Suprapubic skin (tissue), 4 donors: ENCODE measurements around the gene GCNT1. TPM values are rescaled to one million over a fixed set of nuclear protein-coding genes. Genes with fewer than 3 reads are reported as not detected.
A peak's percentile ranks its signal among the peaks of the same experiment; 100 is the strongest.

Experiments used
- DNase-seq, 2 donors: peaks; one replicate each; pipeline ENCODE4 v3.0.0-alpha.2; 2019; ENCODE audit warnings: low spot score in 2 of 2
- H3K27ac ChIP-seq: fragments of 200-600 bp; sonication (generic); one replicate; pipeline ENCODE4 v1.5.1; 2019
- H3K27me3 ChIP-seq: fragments of 200-600 bp; sonication (generic); one replicate; pipeline ENCODE4 v1.5.1; 2019
- H3K36me3 ChIP-seq: fragments of 200-600 bp; sonication (generic); one replicate; pipeline ENCODE4 v1.5.1; 2019
- H3K4me1 ChIP-seq: fragments of 200-600 bp; sonication (generic); one replicate; pipeline ENCODE4 v1.5.1; 2019
- H3K4me3 ChIP-seq: fragments of 200-600 bp; sonication (generic); one replicate; pipeline ENCODE4 v1.5.1; 2019; ENCODE audit warnings: mild to moderate bottlenecking
- H3K9me3 ChIP-seq: fragments of 200-600 bp; sonication (generic); one replicate; pipeline ENCODE4 v1.5.1; 2019
- CTCF ChIP-seq, 2 donors: fragments of 200-600 bp in 1 of 2; fragments of 450-650 bp in 1 of 2; sonication (generic) in 1 of 2; IDR thresholded peaks; one replicate each; pipeline ENCODE4 v1.5.1; 2016 to 2019; ENCODE audit warnings: antibody characterized with exemption in 2 of 2, mild to moderate bottlenecking in 1 of 2, moderate library complexity in 1 of 2
- EP300 ChIP-seq: sonication (generic); formaldehyde crosslinking; IDR thresholded peaks from one replicate; pipeline ENCODE4 v1.6.1; 2017; ENCODE audit warnings: antibody characterized with exemption
- POLR2A ChIP-seq, 2 donors: fragments of 450-650 bp; IDR thresholded peaks; one replicate each; pipeline ENCODE4 v1.6.1; 2017; ENCODE audit warnings: antibody characterized with exemption in 2 of 2, mild to moderate bottlenecking in 2 of 2, moderate library complexity in 2 of 2
- POLR2AphosphoS5 ChIP-seq, 3 donors: sonication (generic); formaldehyde crosslinking; IDR thresholded peaks; one replicate each; pipeline ENCODE4 v1.6.1; 2017; ENCODE audit warnings: antibody characterized with exemption in 3 of 3
- WGBS: methylation state at CpG from one replicate; pipeline ENCODE4 v1.1.5; 2018; 5-methylcytosine and 5-hydroxymethylcytosine counted together
- total RNA-seq, 4 donors: library from RNA; depleted of rRNA; stranded (reverse); fragments of >200 nt; gene quantifications; one replicate each; pipeline ENCODE4 v1.1.0, GENCODE V29; 2016

Gene GCNT1
- 1 to 10 TPM; 1.0 to 7.9 (median 5.4) TPM for total RNA-seq

GRCh38 chr9:76458903-76459693 lies at the start of gene GCNT1:
GCNT1 (plus strand) TSS chr9:76459182; CDS start chr9:76502382, 43,200 bp downstream.
- WGBS: 1% methylated on average over 45 of the region's 65 CpGs
- peak within 1 kb of the TSS; percentile 68 for H3K4me3 ChIP-seq
- DNase-seq: peak; percentile 83 to 85

GRCh38 chr9:76412638-76413037 lies 46.3 kb upstream of the GCNT1 start:
- Histone ChIP-seq H3K4me3 (no peak overlapping the region), H3K36me3 (no peaks in the 10 kb centered on the region), H3K27ac (no peak overlapping the region), H3K4me1 (no peaks in the 10 kb centered on the region), H3K9me3 (no peaks in the 10 kb centered on the region), H3K27me3 (no peaks in the 10 kb centered on the region)
- DNase-seq: no peak
- no peak for TF ChIP-seq POLR2A (IDR thresholded peaks at IDR 0.05)
- no peak for TF ChIP-seq CTCF (IDR thresholded peaks at IDR 0.05)
- TF ChIP-seq POLR2AphosphoS5 (IDR thresholded peaks at IDR 0.05): no peak
- no peak for TF ChIP-seq EP300
- WGBS: 63% methylated on average over 2 of the region's 2 CpGs

More at GRCh38 chr9:76458903-76459693, at the start of gene GCNT1:
- Histone ChIP-seq H3K9me3 (no peaks in the 10 kb centered on the region), H3K4me1 (peaks cover 17% of the 10 kb centered on the region), H3K27me3 (no peaks in the 10 kb centered on the region), H3K27ac (peak within 1 kb of the TSS; percentile 51), H3K36me3 (no peaks in the 10 kb centered on the region)
- TF ChIP-seq CTCF (IDR thresholded peaks at IDR 0.05) (peak in 1 of 2 donors; percentile 11), EP300 (no peak)

GRCh38 chr9:76413658-76414057 lies 45.3 kb upstream of the GCNT1 start:
- DNase-seq: no peak
- Histone ChIP-seq H3K4me3 (no peak overlapping the region), H3K9me3 (no peaks in the 10 kb centered on the region), H3K36me3 (no peaks in the 10 kb centered on the region), H3K27ac (no peak overlapping the region), H3K4me1 (no peaks in the 10 kb centered on the region), H3K27me3 (no peaks in the 10 kb centered on the region)
- TF ChIP-seq POLR2AphosphoS5 (IDR thresholded peaks at IDR 0.05): no peak
- no peak for TF ChIP-seq CTCF (IDR thresholded peaks at IDR 0.05)
- TF ChIP-seq EP300: no peak
- no peak for TF ChIP-seq POLR2A (IDR thresholded peaks at IDR 0.05)

GRCh38 chr9:76414661-76415060 lies 44.3 kb upstream of the GCNT1 start:
- no peak for DNase-seq
- no peak for TF ChIP-seq POLR2A (IDR thresholded peaks at IDR 0.05)
- TF ChIP-seq EP300: no peak
- no peak for TF ChIP-seq CTCF (IDR thresholded peaks at IDR 0.05)
- no peak for TF ChIP-seq POLR2AphosphoS5 (IDR thresholded peaks at IDR 0.05)
- Histone ChIP-seq H3K9me3 (no peaks in the 10 kb centered on the region), H3K36me3 (no peaks in the 10 kb centered on the region), H3K4me3 (no peak overlapping the region), H3K27me3 (no peaks in the 10 kb centered on the region), H3K27ac (no peak overlapping the region), H3K4me1 (no peaks in the 10 kb centered on the region)
- 57% methylated on average over 4 of the region's 4 CpGs for WGBS

GRCh38 chr9:76415154-76415553 lies 43.8 kb upstream of the GCNT1 start:
- H3K4me3 ChIP-seq: no peak overlapping the region
- H3K27ac ChIP-seq: no peak overlapping the region
- no peak for DNase-seq
- H3K9me3 ChIP-seq: no peaks in the 10 kb centered on the region
- H3K27me3 ChIP-seq: no peaks in the 10 kb centered on the region
- H3K4me1 ChIP-seq: no peaks in the 10 kb centered on the region
- TF ChIP-seq POLR2A (IDR thresholded peaks at IDR 0.05): no peak
- no peak for TF ChIP-seq CTCF (IDR thresholded peaks at IDR 0.05)
- no peak for TF ChIP-seq POLR2AphosphoS5 (IDR thresholded peaks at IDR 0.05)
- TF ChIP-seq EP300: no peak
- WGBS: 82% methylated on average over 2 of the region's 2 CpGs
- H3K36me3 ChIP-seq: no peaks in the 10 kb centered on the region
